ENCODE data around the gene AP1S3.

AP1S3 gene

GRCh38 chr2:223760838-223761502, 76.4 kb downstream of the AP1S3 start:
- no peak for DNase-seq (ENCODE audit: low spot score)

- no peak for DNase-seq (ENCODE audit: low spot score)
These were observed 77.6 kb downstream of the AP1S3 start for GRCh38 chr2:223759569-223760430.

- DNase-seq (ENCODE audit: low spot score) = no peak
These were observed 79.1 kb downstream of the AP1S3 start for GRCh38 chr2:223758131-223758840.

GRCh38 chr2:223753940-223754339, 83.4 kb downstream of the AP1S3 start:
- no peak for DNase-seq (ENCODE audit: low spot score)

GRCh38 chr2:223751012-223751411, 86.4 kb downstream of the AP1S3 start:
- no peak for DNase-seq (ENCODE audit: low spot score)

GRCh38 chr2:223747392-223748042, 89.9 kb downstream of the AP1S3 start:
- no peak for DNase-seq (ENCODE audit: low spot score)

- no peak for DNase-seq (ENCODE audit: low spot score)
These were observed 90.8 kb downstream of the AP1S3 start for GRCh38 chr2:223746611-223747010.

- no peak for DNase-seq (ENCODE audit: low spot score)
These were observed 92.8 kb downstream of the AP1S3 start for GRCh38 chr2:223744580-223744979.

GRCh38 chr2:223740679-223741078, 96.7 kb downstream of the AP1S3 start:
- DNase-seq (ENCODE audit: low spot score) = no peak

GRCh38 chr2:223737207-223737606, 100.2 kb downstream of the AP1S3 start:
- no peak for DNase-seq (ENCODE audit: low spot score)

GRCh38 chr2:223736488-223736887, 100.9 kb downstream of the AP1S3 start:
- no peak for DNase-seq (ENCODE audit: low spot score)

- DNase-seq (ENCODE audit: low spot score) = no peak
These were observed 101.6 kb downstream of the AP1S3 start for GRCh38 chr2:223735659-223736244.

GRCh38 chr2:223735035-223735640, 102.2 kb downstream of the AP1S3 start:
- no peak for DNase-seq (ENCODE audit: low spot score)

- no peak for DNase-seq (ENCODE audit: low spot score)
These were observed 103.0 kb downstream of the AP1S3 start for GRCh38 chr2:223734346-223734745.

GRCh38 chr2:223732346-223732745, 105.0 kb downstream of the AP1S3 start:
- DNase-seq (ENCODE audit: low spot score) = no peak

- DNase-seq (ENCODE audit: low spot score) = no peak
These were observed 105.9 kb downstream of the AP1S3 start for GRCh38 chr2:223731503-223731902.

- no peak for DNase-seq (ENCODE audit: low spot score)
These were observed 107.6 kb downstream of the AP1S3 start for GRCh38 chr2:223729781-223730180.

- no peak for DNase-seq (ENCODE audit: low spot score)
These were observed 109.8 kb downstream of the AP1S3 start for GRCh38 chr2:223727562-223727961.

- DNase-seq (ENCODE audit: low spot score) = no peak
These were observed 111.1 kb downstream of the AP1S3 start for GRCh38 chr2:223725986-223726970.

GRCh38 chr2:223725494-223725893, 111.9 kb downstream of the AP1S3 start:
- DNase-seq (ENCODE audit: low spot score) = no peak

All from hematopoietic multipotent progenitor cell treated with erythropoietin and hydrocortisone succinate and interleukin-3 and kit ligand, for 17 days (in vitro differentiated cells).